ENCODE results near the gene MRPL17. TPM values are rescaled to one million over a fixed set of nuclear protein-coding genes. Genes with fewer than 3 reads are reported as not detected.
A peak's percentile ranks its signal among the peaks of the same experiment; 100 is the strongest.

The MRPL17 gene
- total and polyA plus RNA-seq, 2 experiments from 2014 or later: 34.5 to 62.7 TPM

DNA sequence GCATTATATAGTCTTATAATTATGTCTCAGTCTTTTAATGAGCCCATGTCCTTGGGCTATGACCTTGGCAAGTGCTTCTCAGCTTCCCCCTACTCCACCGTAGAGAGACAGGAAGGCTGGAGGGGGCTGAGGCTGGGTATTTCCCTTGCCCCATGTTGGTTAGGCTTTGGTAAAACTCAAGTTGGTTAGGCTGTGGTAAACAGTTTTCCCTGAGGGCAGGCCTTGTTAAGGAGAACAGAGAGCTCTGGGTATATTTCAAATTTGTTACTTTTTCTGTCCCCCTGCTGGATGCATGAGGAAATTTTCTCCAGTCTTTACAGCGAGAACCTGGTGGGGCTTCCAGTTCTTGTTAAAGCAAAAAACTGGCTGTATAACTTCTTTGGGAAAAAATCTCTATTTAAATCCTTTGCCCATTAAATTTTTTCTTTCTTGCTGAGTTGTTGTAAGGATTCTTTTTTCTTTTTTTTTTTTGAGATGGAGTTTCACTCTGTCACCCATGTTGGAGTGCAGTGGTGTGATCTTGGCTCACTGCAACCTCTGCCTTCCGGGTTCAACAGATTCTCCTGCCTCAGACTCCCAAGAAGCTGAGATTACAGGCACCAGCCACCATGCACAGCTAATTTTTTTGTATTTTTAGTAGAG is 15.3 kb downstream of the MRPL17 start:
- Histone ChIP-seq H3K9me2 (replicated peaks; ENCODE audit: insufficient read depth) (no peaks in the 10 kb centered on the region), H3K4me3 (no peak overlapping the region), H4K20me1 (ENCODE audit: insufficient read depth, poor library complexity, severe bottlenecking) (no peaks in the 10 kb centered on the region), H3K27me3 (no peaks in the 10 kb centered on the region), H2AFZ (no peak overlapping the region), H3K9me3 (ENCODE audit: low read depth) (no peaks in the 10 kb centered on the region), H3K4me1 (ENCODE audit: insufficient read depth) (no peaks in the 10 kb centered on the region), H3K36me3 (replicated peaks; ENCODE audit: insufficient read depth, low read depth) (no peaks in the 10 kb centered on the region), H3K79me2 (no peaks in the 10 kb centered on the region), H3K4me2 (no peak overlapping the region), H3K27ac (no peak overlapping the region)
- DNase-seq (ENCODE audit: low spot score): no peak
- no peak for TF ChIP-seq EZH2 (IDR thresholded peaks at IDR 0.05; ENCODE audit: borderline replicate concordance)
- TF ChIP-seq, protein P1, sequence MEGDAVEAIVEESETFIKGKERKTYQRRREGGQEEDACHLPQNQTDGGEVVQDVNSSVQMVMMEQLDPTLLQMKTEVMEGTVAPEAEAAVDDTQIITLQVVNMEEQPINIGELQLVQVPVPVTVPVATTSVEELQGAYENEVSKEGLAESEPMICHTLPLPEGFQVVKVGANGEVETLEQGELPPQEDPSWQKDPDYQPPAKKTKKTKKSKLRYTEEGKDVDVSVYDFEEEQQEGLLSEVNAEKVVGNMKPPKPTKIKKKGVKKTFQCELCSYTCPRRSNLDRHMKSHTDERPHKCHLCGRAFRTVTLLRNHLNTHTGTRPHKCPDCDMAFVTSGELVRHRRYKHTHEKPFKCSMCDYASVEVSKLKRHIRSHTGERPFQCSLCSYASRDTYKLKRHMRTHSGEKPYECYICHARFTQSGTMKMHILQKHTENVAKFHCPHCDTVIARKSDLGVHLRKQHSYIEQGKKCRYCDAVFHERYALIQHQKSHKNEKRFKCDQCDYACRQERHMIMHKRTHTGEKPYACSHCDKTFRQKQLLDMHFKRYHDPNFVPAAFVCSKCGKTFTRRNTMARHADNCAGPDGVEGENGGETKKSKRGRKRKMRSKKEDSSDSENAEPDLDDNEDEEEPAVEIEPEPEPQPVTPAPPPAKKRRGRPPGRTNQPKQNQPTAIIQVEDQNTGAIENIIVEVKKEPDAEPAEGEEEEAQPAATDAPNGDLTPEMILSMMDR (IDR thresholded peaks at IDR 0.05; ENCODE audit: poor library complexity): peak; percentile 44
- WGBS (ENCODE audit: low lambda C conversion rate, missing lambda C conversion rate): 88% methylated on average over 3 of the region's 3 CpGs

DNA sequence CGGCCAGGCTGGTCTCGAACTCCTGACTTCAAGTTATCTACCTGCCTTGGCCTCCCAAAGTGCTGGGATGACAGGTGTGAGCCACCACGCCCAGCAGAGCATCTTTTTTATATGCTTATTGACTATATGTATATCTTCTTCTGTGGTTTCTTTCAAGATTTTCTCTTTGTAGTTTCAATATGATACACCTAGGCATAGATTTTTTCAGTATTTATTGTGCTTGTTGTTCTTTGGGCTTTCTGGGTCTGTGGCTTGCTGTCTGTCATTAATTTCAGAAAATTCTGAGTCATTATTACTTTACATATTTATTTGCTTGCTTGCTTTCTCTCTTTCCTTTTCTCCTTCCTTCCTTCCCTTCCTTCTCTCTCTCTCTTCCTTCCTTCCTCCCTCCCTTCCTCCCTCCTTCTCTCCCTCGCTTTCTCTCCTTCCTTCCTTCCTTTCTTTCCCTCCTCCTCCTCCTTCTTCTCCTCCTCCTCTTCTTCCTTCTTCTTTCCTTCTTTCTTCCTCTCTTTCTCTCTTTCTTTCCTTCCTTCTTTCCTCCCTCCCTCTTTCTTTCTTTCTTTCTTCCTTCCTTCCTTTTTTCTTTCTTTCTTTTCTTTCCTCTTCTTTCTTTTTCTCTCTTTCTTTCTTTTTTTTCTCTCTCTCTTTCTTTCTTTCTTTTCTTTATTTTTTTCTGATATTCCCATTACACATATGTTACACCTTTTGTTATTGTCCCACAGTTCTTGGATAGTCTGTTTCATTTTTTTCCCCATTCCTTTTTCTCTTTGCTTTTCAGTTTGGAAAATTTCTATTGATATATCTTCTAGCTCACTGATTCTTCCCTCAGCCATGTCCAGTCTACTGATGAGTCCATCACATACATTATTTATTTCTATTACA is 16.6 kb downstream of the MRPL17 start:
- no peak overlapping the region for H2AFZ ChIP-seq
- no peaks in the 10 kb centered on the region for H3K36me3 ChIP-seq (replicated peaks; ENCODE audit: insufficient read depth, low read depth)
- no peaks in the 10 kb centered on the region for H3K79me2 ChIP-seq
- H3K4me2 ChIP-seq: no peak overlapping the region
- H3K9me3 ChIP-seq (ENCODE audit: low read depth): no peaks in the 10 kb centered on the region
- DNase-seq (ENCODE audit: low spot score): no peak
- H4K20me1 ChIP-seq (ENCODE audit: insufficient read depth, poor library complexity, severe bottlenecking): no peaks in the 10 kb centered on the region
- H3K27ac ChIP-seq: no peak overlapping the region
- no peaks in the 10 kb centered on the region for H3K27me3 ChIP-seq
- no peaks in the 10 kb centered on the region for H3K9me2 ChIP-seq (replicated peaks; ENCODE audit: insufficient read depth)
- H3K4me1 ChIP-seq (ENCODE audit: insufficient read depth): no peaks in the 10 kb centered on the region
- TF ChIP-seq EZH2 (IDR thresholded peaks at IDR 0.05; ENCODE audit: borderline replicate concordance) (no peak), EZH2phosphoT487 (IDR thresholded peaks at IDR 0.05; ENCODE audit: low read depth, severe bottlenecking, unreplicated experiment) (no peak)
- TF ChIP-seq, protein P1 (IDR thresholded peaks at IDR 0.05; ENCODE audit: poor library complexity): no peak
- 89% methylated on average over 3 of the region's 4 CpGs for WGBS (ENCODE audit: low lambda C conversion rate, missing lambda C conversion rate)
- H3K4me3 ChIP-seq: no peak overlapping the region

DNA sequence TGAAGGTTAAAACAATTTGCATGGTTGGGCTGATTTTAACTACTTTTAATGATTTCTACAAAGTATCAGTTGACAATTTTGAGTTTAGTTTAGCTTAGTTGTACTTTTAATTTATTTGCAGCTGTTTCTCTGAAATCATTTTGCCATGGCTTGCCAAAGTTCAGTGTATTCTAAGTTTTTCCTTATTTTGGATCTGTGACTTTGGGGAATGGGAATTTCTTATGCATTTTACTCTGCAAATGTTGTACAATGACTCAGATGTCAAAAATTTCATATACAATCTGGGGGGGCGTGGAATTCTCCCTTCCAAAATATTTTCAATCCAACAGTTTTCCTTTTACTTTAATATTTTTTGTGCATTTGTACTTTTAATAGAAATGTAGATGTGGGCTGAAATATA is 18.6 kb downstream of the MRPL17 start:
- Histone ChIP-seq H3K79me2 (no peaks in the 10 kb centered on the region), H4K20me1 (ENCODE audit: insufficient read depth, poor library complexity, severe bottlenecking) (no peaks in the 10 kb centered on the region), H3K27ac (no peak overlapping the region), H3K9me3 (ENCODE audit: low read depth) (no peaks in the 10 kb centered on the region), H3K4me2 (no peak overlapping the region), H3K4me1 (ENCODE audit: insufficient read depth) (no peaks in the 10 kb centered on the region), H3K27me3 (peaks cover 2% of the 10 kb centered on the region), H3K36me3 (replicated peaks; ENCODE audit: insufficient read depth, low read depth) (no peaks in the 10 kb centered on the region), H3K4me3 (no peak overlapping the region), H3K9me2 (replicated peaks; ENCODE audit: insufficient read depth) (no peaks in the 10 kb centered on the region), H2AFZ (no peak overlapping the region)
- 0% methylated on average over 1 of the region's 1 CpG for WGBS (ENCODE audit: low lambda C conversion rate, missing lambda C conversion rate)
- TF ChIP-seq, protein P1 (IDR thresholded peaks at IDR 0.05; ENCODE audit: poor library complexity): no peak
- TF ChIP-seq EZH2phosphoT487 (IDR thresholded peaks at IDR 0.05; ENCODE audit: low read depth, severe bottlenecking, unreplicated experiment) (no peak), EZH2 (IDR thresholded peaks at IDR 0.05; ENCODE audit: borderline replicate concordance) (no peak)
- DNase-seq (ENCODE audit: low spot score): no peak

Data from hepatocyte (in vitro differentiated cells).